H1 (cell line): ENCODE measurements around the gene TYMS. TPM values are rescaled to one million over a fixed set of nuclear protein-coding genes. Genes with fewer than 3 reads are reported as not detected.

Experiments
- CTCF ChIA-PET: fragments of 300-600 bp; sonication (Branson Sonifier 250); formaldehyde crosslinking; loops from one replicate; lab custom pipeline; 2021; ENCODE audit not compliant: partially characterized antibody; lab: Charles Lee
- POLR2A ChIA-PET: fragments of 300-600 bp; sonication (Branson Sonifier 250); formaldehyde crosslinking; loops from one replicate; lab custom pipeline; 2021; ENCODE audit warnings: inconsistent platforms; ENCODE audit not compliant: partially characterized antibody; lab: Charles Lee
- DNase-seq, 2 experiments: peaks; one replicate each; pipeline versions ENCODE4 v3.0.0 to v3.0.0-alpha.2; 2010 to 2022; ENCODE audit warnings: low spot score in 2 of 2, low read depth in 1 of 2, mixed read lengths in 1 of 2
- FAIRE-seq: peaks from 2 replicates; lab custom pipeline; 2011; peaks lifted over from hg19 to GRCh38; lab: Jason Lieb, UNC
- H2AFZ ChIP-seq: 2 replicates; pipeline ENCODE4 v1.8.1; 2012; ENCODE audit warnings: low read length, inconsistent platforms
- H2AK5ac ChIP-seq: 2 replicates; pipeline ENCODE4 v1.6.1; 2013; ENCODE audit warnings: low read depth, low read length
- H2BK120ac ChIP-seq: replicated peaks from 2 replicates; pipeline ENCODE3; 2013; ENCODE audit warnings: low read depth, low read length, inconsistent platforms
- H2BK12ac ChIP-seq: 2 replicates; pipeline ENCODE4 v1.6.1; 2013; ENCODE audit warnings: low read depth, low read length
- H2BK15ac ChIP-seq: 2 replicates; pipeline ENCODE4 v1.6.1; 2013; ENCODE audit warnings: low read length
- H2BK20ac ChIP-seq: 2 replicates; pipeline ENCODE4 v1.6.1; 2013; ENCODE audit warnings: low read length
- H2BK5ac ChIP-seq: 2 replicates; pipeline ENCODE4 v1.6.1; 2013; ENCODE audit warnings: low read depth, low read length
- H3K14ac ChIP-seq: 2 replicates; pipeline ENCODE4 v1.6.1; 2013; ENCODE audit warnings: inconsistent platforms; ENCODE audit not compliant: insufficient read length
- H3K18ac ChIP-seq: 2 replicates; pipeline ENCODE4 v1.6.1; 2013; ENCODE audit warnings: low read length; ENCODE audit errors: extremely low read depth
- H3K23ac ChIP-seq: 2 replicates; pipeline ENCODE4 v1.6.1; 2013; ENCODE audit warnings: inconsistent platforms; ENCODE audit not compliant: insufficient read length
- H3K23me2 ChIP-seq: 2 replicates; pipeline ENCODE4 v1.6.1; 2013; ENCODE audit warnings: low read depth, low read length
- H3K27ac ChIP-seq: 2 replicates; pipeline ENCODE4 v1.6.1; 2011; ENCODE audit warnings: low read depth, low read length, inconsistent platforms
- H3K27me3 ChIP-seq, 4 experiments: replicated peaks in 1 of 4; 1 replicate in 1 of 4; 2 replicates in 3 of 4; pipeline versions ENCODE4 v1.6.1 to v1.8.1; 2011 to 2013; ENCODE audit warnings: low read length in 3 of 4, mild to moderate bottlenecking in 3 of 4, inconsistent platforms in 2 of 4, mixed read lengths in 2 of 4, moderate library complexity in 1 of 4; ENCODE audit not compliant: control insufficient read depth in 3 of 4, insufficient read depth in 3 of 4; ENCODE audit errors: extremely low read depth in 1 of 4
- H3K36me3 ChIP-seq, 4 experiments: 2 replicates each; pipeline versions ENCODE4 v1.6.1 to v1.8.1; 2011 to 2013; ENCODE audit warnings: mild to moderate bottlenecking in 4 of 4, low read length in 3 of 4, moderate library complexity in 2 of 4, control low read depth in 1 of 4, inconsistent platforms in 1 of 4; ENCODE audit not compliant: insufficient read depth in 4 of 4, control insufficient read depth in 2 of 4
- H3K4ac ChIP-seq: replicated peaks from 2 replicates; pipeline ENCODE3; 2013; ENCODE audit warnings: low read length, low read depth, mixed read lengths, inconsistent platforms; ENCODE audit not compliant: insufficient read length
- H3K4me1 ChIP-seq, 4 experiments: replicated peaks in 1 of 4; 1 replicate in 1 of 4; 2 replicates in 3 of 4; pipeline versions ENCODE4 v1.6.1 to v1.8.1; 2011 to 2013; ENCODE audit warnings: low read length in 3 of 4, inconsistent platforms in 2 of 4, mixed read lengths in 1 of 4; ENCODE audit not compliant: insufficient read depth in 4 of 4, control insufficient read depth in 3 of 4
- H3K4me2 ChIP-seq, 2 experiments: 2 replicates each; pipeline versions ENCODE4 v1.6.1 to v1.8.1; 2011 to 2013; ENCODE audit warnings: low read depth in 2 of 2, low read length in 2 of 2, control low read depth in 1 of 2, inconsistent platforms in 1 of 2, mild to moderate bottlenecking in 1 of 2; ENCODE audit not compliant: insufficient read depth in 1 of 2
- H3K4me3 ChIP-seq, 4 experiments: fragments of 200-600, 300-600 bp in 1 of 4; sonication (generic), shearing (Covaris generic), sonication (Bioruptor Twin) in 1 of 4; 2 replicates each; pipeline versions ENCODE4 v1.5.1 to v1.8.1; 2011 to 2016; ENCODE audit warnings: low read length in 4 of 4, low read depth in 3 of 4, control low read depth in 2 of 4, inconsistent platforms in 2 of 4, mild to moderate bottlenecking in 2 of 4, mixed read lengths in 1 of 4, moderate library complexity in 1 of 4; ENCODE audit not compliant: insufficient read depth in 2 of 4; ENCODE audit errors: extremely low read depth in 1 of 4
- H3K56ac ChIP-seq: replicated peaks from 2 replicates; pipeline ENCODE3; 2013; ENCODE audit warnings: low read depth, mild to moderate bottlenecking, mixed read lengths, low read length, inconsistent platforms; ENCODE audit not compliant: insufficient read length
- H3K79me1 ChIP-seq: 2 replicates; pipeline ENCODE4 v1.6.1; 2013; ENCODE audit warnings: low read depth, low read length, control low read depth
- H3K79me2 ChIP-seq, 2 experiments: 2 replicates each; pipeline versions ENCODE4 v1.6.1 to v1.8.1; 2012 to 2013; ENCODE audit warnings: low read length in 2 of 2, mild to moderate bottlenecking in 2 of 2, inconsistent platforms in 1 of 2; ENCODE audit not compliant: insufficient read depth in 2 of 2, control insufficient read depth in 1 of 2
- H3K9ac ChIP-seq, 4 experiments: replicated peaks in 1 of 4; 1 replicate in 1 of 4; 2 replicates in 3 of 4; pipeline versions ENCODE4 v1.6.1 to v1.8.1; 2011 to 2013; ENCODE audit warnings: low read depth in 3 of 4, low read length in 3 of 4, control low read depth in 2 of 4, mild to moderate bottlenecking in 2 of 4, moderate library complexity in 2 of 4, inconsistent platforms in 1 of 4; ENCODE audit errors: extremely low read depth in 1 of 4
- H3K9me3 ChIP-seq, 2 experiments: 2 replicates each; pipeline versions ENCODE4 v1.6.1 to v1.8.1; 2012 to 2013; ENCODE audit warnings: mild to moderate bottlenecking in 2 of 2, moderate library complexity in 2 of 2, control low read depth in 1 of 2, inconsistent platforms in 1 of 2, low read depth in 1 of 2, low read length in 1 of 2, mixed read lengths in 1 of 2; ENCODE audit not compliant: insufficient read depth in 2 of 2
- H4K20me1 ChIP-seq, 2 experiments: replicated peaks in 1 of 2; 2 replicates each; pipeline versions ENCODE3 to v1.8.1; 2011 to 2013; ENCODE audit warnings: inconsistent platforms in 2 of 2, low read length in 2 of 2, mild to moderate bottlenecking in 1 of 2; ENCODE audit not compliant: insufficient read depth in 2 of 2, control insufficient read depth in 1 of 2
- H4K5ac ChIP-seq: 2 replicates; pipeline ENCODE4 v1.6.1; 2013; ENCODE audit warnings: low read length, low read depth, mixed read lengths, inconsistent platforms; ENCODE audit not compliant: insufficient read length
- H4K8ac ChIP-seq: 2 replicates; pipeline ENCODE4 v1.8.0; 2013; ENCODE audit warnings: mild to moderate bottlenecking, moderate library complexity, low read length, inconsistent platforms; ENCODE audit not compliant: insufficient read depth; ENCODE audit errors: extremely low read depth
- H4K91ac ChIP-seq: replicated peaks from 2 replicates; pipeline ENCODE3; 2013; ENCODE audit warnings: low read length, mixed read lengths, inconsistent platforms; ENCODE audit not compliant: insufficient read length
- ATF2 ChIP-seq: IDR thresholded peaks from 2 replicates; pipeline ENCODE4 v1.6.1; 2012; ENCODE audit warnings: low read length, inconsistent platforms
- FOSL1 ChIP-seq: IDR thresholded peaks from 2 replicates; pipeline ENCODE4 v1.6.1; 2011; ENCODE audit warnings: mild to moderate bottlenecking, low read depth, low read length, moderate library complexity; ENCODE audit not compliant: insufficient read depth
- JUN ChIP-seq: IDR thresholded peaks from 2 replicates; pipeline ENCODE4 v1.6.1; 2011; ENCODE audit warnings: low read depth, mild to moderate bottlenecking, improper control_type of control experiment, low read length
- NANOG ChIP-seq: IDR thresholded peaks from 2 replicates; pipeline ENCODE4 v1.6.1; 2011; ENCODE audit warnings: low read length, low read depth, mild to moderate bottlenecking, inconsistent platforms; ENCODE audit not compliant: insufficient read depth, poor library complexity, severe bottlenecking
- POLR2A ChIP-seq, 2 experiments: IDR thresholded peaks; 1 replicate in 1 of 2; 2 replicates in 1 of 2; pipeline ENCODE4 v1.6.1; 2011; ENCODE audit warnings: low read depth in 2 of 2, low read length in 2 of 2, mild to moderate bottlenecking in 2 of 2; ENCODE audit errors: control extremely low read depth in 1 of 2
- SUZ12 ChIP-seq: fragments of 200-600 bp; sonication (generic); IDR thresholded peaks from 2 replicates; pipeline ENCODE4 v1.6.1; 2012; ENCODE audit warnings: mild to moderate bottlenecking, inconsistent platforms, low read length, moderate library complexity, mixed read lengths
- WGBS, 2 experiments: shearing (Covaris generic) in 1 of 2; methylation state at CpG; one replicate each; pipeline versions ENCODE4 v1.1.6 to v1.1.7; 2013 to 2015; ENCODE audit warnings: low lambda C conversion rate in 2 of 2, mixed read lengths in 2 of 2, inconsistent platforms in 1 of 2, low coverage in 1 of 2, missing lambda C conversion rate in 1 of 2; ENCODE audit not compliant: insufficient replicate concordance in 2 of 2, insufficient coverage in 1 of 2, insufficient read length in 1 of 2; ENCODE audit errors: extremely low coverage in 1 of 2, missing lambda C conversion rate in 1 of 2; 5-methylcytosine and 5-hydroxymethylcytosine counted together
- polyA plus RNA-seq, 7 experiments: library from polyadenylated mRNA; depleted of rRNA in 3 of 7; stranded (reverse) in 5 of 7; unstranded in 2 of 7; fragments of >200 nt in 5 of 7; fragments of 200-250 nt in 2 of 7; gene quantifications; 1 replicate in 5 of 7; 2 replicates in 1 of 7; 4 replicates in 1 of 7; pipeline versions ENCODE4 v1.2.1 to v1.2.3, GENCODE V29; 2011 to 2013; ENCODE audit warnings: missing spikeins in 2 of 7, mixed read lengths in 2 of 7
- total RNA-seq: library from RNA; stranded (reverse); fragmentation: NEBNext Ultra II Directional; extraction: Animal tissue kit (Norgen Biotek cat#: 25700); gene quantifications from 2 replicates; pipeline ENCODE4 v1.2.1, GENCODE V29; 2021

The TYMS gene
- total and polyA plus RNA-seq, 2 of the 8 experiments (the other 6 are each of a cell fraction or from before 2014, with no cell fraction given) = 91.9 to 110 TPM

- H3K4me1 ChIP-seq = peaks cover 0 to 3% (median 1%) of the 10 kb centered on the region in 4 experiments; a peak in 2 of 7 replicates
- H2BK20ac ChIP-seq = no peak overlapping the region
- ChIA-PET CTCF (interaction anchor here (0.6 to 4.5 kb wide), 8 partner anchors 10 to 123 kb away, joined by 3 to 20 read pairs (median 4); no protein-coding TSS in a partner anchor), POLR2A (interaction anchor here (0.9 to 1.5 kb wide), 3 partner anchors 16 to 50 kb away, joined by 3 to 6 read pairs (median 4); partner anchors contain the start of gene TYMS)
- no peak overlapping the region for H3K4me2 ChIP-seq
- no peak overlapping the region for H2AK5ac ChIP-seq
- no peak overlapping the region for H4K5ac ChIP-seq
- no peak overlapping the region for H3K4ac ChIP-seq
- peaks cover 12 to 39% of the 10 kb centered on the region in 2 experiments for H3K79me2 ChIP-seq
- no peak overlapping the region for H4K8ac ChIP-seq
- no peak for FAIRE-seq
- H3K23ac ChIP-seq = no peak overlapping the region
- peaks cover 0 to 21% (median 1%) of the 10 kb centered on the region in 4 experiments; a peak in 3 of 8 replicates for H3K36me3 ChIP-seq
- H3K23me2 ChIP-seq = peaks cover 8% of the 10 kb centered on the region; the same call in 1 of the 2 replicates
- H2BK120ac ChIP-seq = no peak overlapping the region
- H3K27ac ChIP-seq = no peak overlapping the region
- H3K9me3 ChIP-seq = no peaks in the 10 kb centered on the region
- H3K14ac ChIP-seq = no peak overlapping the region
- no peak overlapping the region for H3K9ac ChIP-seq
- H3K79me1 ChIP-seq = peaks cover 11% of the 10 kb centered on the region; the same call in 1 of the 2 replicates
- WGBS, 2 experiments = 95% methylated on average over 10 of the region's 10 CpGs; no CpG with 5 or more reads in 1 of the 2 experiments
- TF ChIP-seq NANOG (no peak), ATF2 (no peak), SUZ12 (no peak), POLR2A (IDR thresholded peaks at IDR 0.05; ENCODE audit: control extremely low read depth in 1 of 2, low read depth in 2 of 2, low read length in 2 of 2) (no peak), JUN (no peak), FOSL1 (no peak)
- TF ChIP-seq, all 59 proteins: peak for 0
- Histone ChIP-seq H3K18ac (no peak overlapping the region), H4K91ac (no peak overlapping the region), H3K56ac (no peak overlapping the region), H2BK15ac (no peak overlapping the region), H4K20me1 (peaks cover 3 to 6% of the 10 kb centered on the region in 2 experiments), H2BK5ac (no peak overlapping the region), H3K4me3 (no peak overlapping the region), H2AFZ (no peak overlapping the region), H2BK12ac (no peak overlapping the region), H3K27me3 (no peaks in the 10 kb centered on the region)
- DNase-seq = peak in 1 of 2 experiments; percentile 11
Observed at GRCh38 chr18:708096-708495, 50.6 kb downstream of the TYMS start.
